GM18951 (cell line): ENCODE measurements around the gene KIF13A.
"Not testable (repeated sequence)": the region's sequence is repeated elsewhere in the genome, so short reads cannot be mapped to it uniquely, and the experiment has no call there.

Source experiments
- POLR2A ChIP-seq: IDR thresholded peaks from 4 replicates; pipeline ENCODE4 v1.6.1; 2011; ENCODE audit warnings: mild to moderate bottlenecking; ENCODE audit not compliant: insufficient read length, insufficient read depth; ENCODE audit errors: extremely low read depth
- in situ Hi-C: fragments of 300-500 bp; cut with MboI; formaldehyde crosslinking; loops from one replicate; pipeline ENCODE4 v1.12.0; 2022; ENCODE audit warnings: low sequenced_read_pairs, mixed read lengths, inconsistent platforms; ENCODE audit not compliant: unreplicated experiment

The KIF13A gene

GRCh38 chr6:17762651-17763050 lies 224.8 kb downstream of the KIF13A start:
- in situ Hi-C loops = no loop called here
- TF ChIP-seq POLR2A = no peak

- no peak for TF ChIP-seq POLR2A
- in situ Hi-C loops = no loop called here
Observed at GRCh38 chr6:17758119-17758518, 229.3 kb downstream of the KIF13A start.

- in situ Hi-C loops = no loop called here
- no peak for TF ChIP-seq POLR2A
Observed at GRCh38 chr6:17754254-17754653, 233.2 kb downstream of the KIF13A start.

- in situ Hi-C loops = not testable (repeated sequence)
Observed at GRCh38 chr6:17745324-17745723, 242.1 kb downstream of the KIF13A start.

GRCh38 chr6:17744757-17745308 lies 242.6 kb downstream of the KIF13A start:
- in situ Hi-C loops = not testable (repeated sequence)

GRCh38 chr6:17744019-17744756 lies 243.2 kb downstream of the KIF13A start:
- TF ChIP-seq POLR2A = no peak
- in situ Hi-C loops = no loop called here

GRCh38 chr6:17741507-17741906 lies 245.9 kb downstream of the KIF13A start:
- in situ Hi-C loops = no loop called here
- no peak for TF ChIP-seq POLR2A

- in situ Hi-C loops = no loop called here
- TF ChIP-seq POLR2A = no peak
Observed at GRCh38 chr6:17740559-17741220, 246.7 kb downstream of the KIF13A start.

GRCh38 chr6:17737704-17738252 lies 249.7 kb downstream of the KIF13A start:
- in situ Hi-C loops = no loop called here
- TF ChIP-seq POLR2A = no peak

GRCh38 chr6:17735311-17735710 lies 252.1 kb downstream of the KIF13A start:
- in situ Hi-C loops = not testable (repeated sequence)

GRCh38 chr6:17730078-17730704 lies 257.2 kb downstream of the KIF13A start:
- in situ Hi-C loops = no loop called here
- no peak for TF ChIP-seq POLR2A

- in situ Hi-C loops = no loop called here
- no peak for TF ChIP-seq POLR2A
Observed at GRCh38 chr6:17729223-17730077, 258.0 kb downstream of the KIF13A start.
